Activated B cell treated with CpG ODN at 0.5 μM for 24 hours (primary cell): Measurements from ENCODE around the gene AFF3. TPM values are rescaled to one million over a fixed set of nuclear protein-coding genes. Genes with fewer than 3 reads are reported as not detected.

ENCODE experiments used
- ATAC-seq: fragments of 200-7000 bp; cut with Tn5 transposase; one replicate; pipeline ENCODE4 v1.10.0; 2021; ENCODE audit warnings: low read depth, mild to moderate bottlenecking, moderate library complexity
- CTCF ChIA-PET: fragments of 350-600 bp; sonication (Branson Sonifier 250); formaldehyde crosslinking; loops from one replicate; lab custom pipeline; 2021; ENCODE audit warnings: antibody characterized with exemption; lab: Charles Lee
- POLR2A ChIA-PET: fragments of 350-600 bp; sonication (Branson Sonifier 250); formaldehyde crosslinking; loops from one replicate; lab custom pipeline; 2021; ENCODE audit warnings: antibody characterized with exemption; lab: Charles Lee
- DNase-seq: peaks from one replicate; pipeline ENCODE4 v3.0.0; 2022
- H3K27ac Mint-ChIP-seq: one replicate; pipeline ENCODE4 v1.8.0; 2020; ENCODE audit warnings: mixed read lengths
- H3K27me3 Mint-ChIP-seq: one replicate; pipeline ENCODE4 v1.8.0; 2021; ENCODE audit warnings: mixed read lengths
- H3K36me3 Mint-ChIP-seq: one replicate; pipeline ENCODE4 v1.8.0; 2021; ENCODE audit warnings: low read depth, mixed read lengths
- H3K4me1 Mint-ChIP-seq: one replicate; pipeline ENCODE4 v1.8.0; 2021; ENCODE audit warnings: mixed read lengths
- H3K4me3 Mint-ChIP-seq: one replicate; pipeline ENCODE4 v1.8.0; 2020; ENCODE audit warnings: mild to moderate bottlenecking, mixed read lengths
- H3K9me3 Mint-ChIP-seq: one replicate; pipeline ENCODE4 v1.8.0; 2020; ENCODE audit warnings: mixed read lengths
- CTCF ChIP-seq: fragments of 200-600 bp; IDR thresholded peaks from one replicate; pipeline ENCODE4 v1.8.0; 2022; ENCODE audit warnings: antibody characterized with exemption, mild to moderate bottlenecking
- intact Hi-C: fragments of 100-400 bp; cut with micrococcal nuclease; formaldehyde crosslinking; loops from one replicate; pipeline ENCODE4 v1.15.1; 2024
- total RNA-seq: library from RNA; stranded (reverse); gene quantifications from 2 replicates; pipeline ENCODE4 v1.2.3, GENCODE V29; 2022

Gene AFF3
- total RNA-seq, 1 donor from 2014 or later, result 271 TPM

- intact Hi-C loops, result loop anchor here (2.0 kb wide), 2 partner anchors 37 to 55 kb away; partner anchors contain the start of gene AFF3
- ChIA-PET CTCF (no interaction called here), POLR2A (no interaction called here)
- Mint-ChIP-seq H3K4me3 (no peak overlapping the region), H3K9me3 (peaks cover 4% of the 10 kb centered on the region), H3K4me1 (peaks cover 18% of the 10 kb centered on the region), H3K36me3 (no peaks in the 10 kb centered on the region), H3K27me3 (no peaks in the 10 kb centered on the region), H3K27ac (no peak overlapping the region)
- TF ChIP-seq CTCF, result no peak
- no peak for ATAC-seq
- no peak for DNase-seq
Observed at GRCh38 chr2:100179806-100180205, 37.4 kb upstream of the AFF3 start.

- Mint-ChIP-seq H3K27ac (no peak overlapping the region), H3K36me3 (no peaks in the 10 kb centered on the region)
Observed at GRCh38 chr2:100178864-100179263, 36.5 kb upstream of the AFF3 start.

GRCh38 chr2:100178085-100178788, 35.8 kb upstream of the AFF3 start:
- ATAC-seq, result peak; percentile 84
- Mint-ChIP-seq H3K36me3 (no peaks in the 10 kb centered on the region), H3K4me3 (no peak overlapping the region), H3K27me3 (no peaks in the 10 kb centered on the region), H3K27ac (peak overlapping the region; percentile 24), H3K4me1 (peaks cover 17% of the 10 kb centered on the region), H3K9me3 (peaks cover 4% of the 10 kb centered on the region)
- ChIA-PET CTCF (no interaction called here), POLR2A (interaction anchor here (0.6 to 1.2 kb wide), 4 partner anchors 38 to 70 kb away, joined by 3 to 17 read pairs (median 3); no protein-coding TSS in a partner anchor)
- no peak for TF ChIP-seq CTCF
- intact Hi-C loops, result loop anchor here (1.0 to 2.0 kb wide), 3 partner anchors 35 to 65 kb away; partner anchors contain the start of gene AFF3
- no peak for DNase-seq

More at GRCh38 chr2:100178864-100179263, 36.5 kb upstream of the AFF3 start:
- Mint-ChIP-seq H3K4me3 (no peak overlapping the region), H3K27me3 (no peaks in the 10 kb centered on the region), H3K9me3 (peaks cover 4% of the 10 kb centered on the region), H3K4me1 (peaks cover 14% of the 10 kb centered on the region)
- CTCF ChIA-PET, result no interaction called here
- DNase-seq (no peak), ATAC-seq (no peak)
- TF ChIP-seq CTCF, result no peak
- POLR2A ChIA-PET, result interaction anchor here (0.7 kb wide), 1 partner anchor 70 kb away, joined by 17 read pairs; no protein-coding TSS in a partner anchor
- intact Hi-C loops, result loop anchor here (1.0 to 2.0 kb wide), 3 partner anchors 36 to 64 kb away; partner anchors contain the start of gene AFF3

- Mint-ChIP-seq H3K9me3 (peaks cover 4% of the 10 kb centered on the region), H3K27me3 (no peaks in the 10 kb centered on the region), H3K4me1 (peaks cover 16% of the 10 kb centered on the region), H3K27ac (no peak overlapping the region), H3K36me3 (no peaks in the 10 kb centered on the region), H3K4me3 (no peak overlapping the region)
- ChIA-PET POLR2A (interaction anchor here (0.6 to 1.2 kb wide), 3 partner anchors 27 to 43 kb away, joined by 3 read pairs; no protein-coding TSS in a partner anchor), CTCF (no interaction called here)
- no peak for TF ChIP-seq CTCF
- no peak for DNase-seq
- ATAC-seq, result no peak
- intact Hi-C loops, result no loop called here
Observed at GRCh38 chr2:100176925-100177324, 34.5 kb upstream of the AFF3 start.

GRCh38 chr2:100174026-100174431, 31.6 kb upstream of the AFF3 start:
- Mint-ChIP-seq H3K36me3 (no peaks in the 10 kb centered on the region), H3K4me3 (no peak overlapping the region), H3K9me3 (peaks cover 4% of the 10 kb centered on the region), H3K4me1 (peaks cover 16% of the 10 kb centered on the region), H3K27me3 (no peaks in the 10 kb centered on the region), H3K27ac (no peak overlapping the region)
- no peak for TF ChIP-seq CTCF
- intact Hi-C loops, result no loop called here
- POLR2A ChIA-PET, result interaction anchor here (1.1 kb wide), 1 partner anchor 23 kb away, joined by 8 read pairs; no protein-coding TSS in a partner anchor
- ATAC-seq (no peak), DNase-seq (no peak)
- CTCF ChIA-PET, result no interaction called here
